GM18870 (cell line): ENCODE measurements around the gene PCBP3.

ENCODE experiments used
- ATAC-seq: cut with Tn5 transposase; IDR thresholded peaks from one replicate; pipeline ENCODE4 v1.9.1; 2021; ENCODE audit warnings: moderate library complexity; ENCODE audit not compliant: unreplicated experiment

Gene PCBP3

GRCh38 chr21:45918835-45919447 is 275.4 kb downstream of the PCBP3 start:
- ATAC-seq: no peak

DNA sequence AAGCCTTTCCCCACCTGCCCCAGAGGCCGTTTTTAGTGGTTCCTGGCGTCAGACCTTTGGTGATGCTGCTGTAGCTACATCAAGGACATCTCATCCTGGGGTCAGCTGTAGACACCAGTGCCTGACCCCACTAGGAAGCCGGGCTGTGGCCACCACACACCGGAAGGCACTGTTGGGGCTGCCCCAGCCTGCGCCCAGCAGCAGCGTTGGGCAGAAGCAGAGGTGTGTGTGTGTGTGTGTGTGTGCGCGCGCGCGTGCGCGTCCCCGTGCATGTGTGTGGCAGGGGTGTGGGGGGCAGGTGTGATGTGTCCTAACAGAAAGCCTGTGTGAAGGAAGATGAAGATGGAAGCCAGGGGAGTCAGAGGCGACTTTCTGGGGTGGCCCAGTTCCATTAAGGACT is 276.1 kb downstream of the PCBP3 start:
- no peak for ATAC-seq

DNA sequence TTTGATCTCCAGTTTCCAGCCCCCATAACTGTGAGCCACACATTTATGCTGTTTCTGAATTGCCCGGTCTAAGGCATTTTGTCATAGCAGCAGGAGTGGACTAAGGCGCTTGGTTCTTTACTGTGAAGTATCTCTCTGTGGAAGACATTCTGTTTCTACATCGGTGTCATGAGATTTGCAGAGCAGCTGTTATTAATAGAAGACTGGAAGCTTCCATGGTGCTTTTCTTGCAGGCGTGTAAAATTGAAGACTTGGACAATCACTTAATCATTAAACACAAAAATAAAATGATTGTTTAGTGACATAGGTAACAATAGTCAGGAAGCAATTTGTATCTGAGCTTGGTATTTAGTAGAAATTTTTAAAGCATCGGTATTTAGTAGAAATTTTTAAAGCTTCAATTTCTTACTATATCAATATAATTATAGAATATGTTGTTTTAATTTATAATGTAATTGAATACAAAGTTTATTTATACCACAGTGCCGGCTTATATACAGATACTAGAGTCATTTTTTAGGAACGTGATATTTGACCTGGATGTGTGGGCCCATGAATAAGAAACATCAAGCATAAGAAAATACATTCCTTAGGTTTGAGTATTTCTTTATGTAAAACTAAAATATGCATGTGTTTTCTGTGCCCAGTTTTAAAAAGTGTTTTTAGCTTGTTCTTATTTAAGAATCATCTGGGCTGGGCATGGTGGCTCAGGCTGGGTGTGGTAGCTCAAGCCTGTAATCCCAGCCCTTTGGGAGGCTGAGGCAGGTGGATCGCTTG is 277.5 kb downstream of the PCBP3 start:
- ATAC-seq: no peak

- no peak for ATAC-seq
These were observed 278.4 kb downstream of the PCBP3 start for GRCh38 chr21:45921917-45922316.

GRCh38 chr21:45922648-45923047 is 279.1 kb downstream of the PCBP3 start:
- ATAC-seq: no peak

- no peak for ATAC-seq
These were observed 279.6 kb downstream of the PCBP3 start for GRCh38 chr21:45923146-45923545.

DNA sequence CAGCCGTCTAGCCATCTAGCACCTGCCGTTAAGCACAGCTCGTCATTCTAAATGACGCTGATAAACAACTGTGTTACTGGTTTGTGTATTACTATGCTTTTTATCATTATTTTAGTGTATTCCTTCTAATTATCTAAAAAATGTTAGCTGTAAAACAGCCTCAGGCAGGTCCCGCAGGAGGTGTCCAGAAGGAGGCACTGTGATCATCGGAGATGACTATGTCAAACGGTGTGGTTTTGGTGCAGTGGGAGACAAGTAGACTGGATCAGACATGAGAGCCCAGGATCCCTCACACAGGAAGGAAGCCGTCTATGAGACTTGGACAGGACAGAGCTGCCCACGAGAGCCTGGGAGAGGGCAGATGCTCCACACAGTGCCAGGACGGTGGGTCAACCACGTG is 282.8 kb downstream of the PCBP3 start:
- ATAC-seq: no peak

DNA sequence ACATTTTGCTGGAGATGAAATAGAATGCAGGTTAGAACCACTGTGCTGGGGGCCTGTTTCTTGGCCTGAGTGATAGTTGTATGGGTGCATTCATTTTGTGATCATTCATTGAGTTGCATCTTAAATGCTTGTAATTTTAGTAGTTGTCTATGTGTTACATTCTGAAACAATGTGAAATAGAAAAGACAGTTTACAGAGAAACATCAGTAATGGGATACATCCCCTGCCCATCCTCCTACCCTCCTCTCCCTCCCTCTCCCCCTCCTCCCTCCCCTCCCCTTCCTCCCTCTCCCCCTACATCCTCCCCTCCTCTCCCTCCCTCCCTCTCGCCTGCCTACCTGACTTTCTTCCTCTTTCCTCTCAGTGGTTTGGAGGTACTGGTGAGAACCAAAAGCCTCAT is 283.5 kb downstream of the PCBP3 start:
- ATAC-seq: no peak

- ATAC-seq: no peak
These were observed 284.6 kb downstream of the PCBP3 start for GRCh38 chr21:45927851-45928850.

GRCh38 chr21:45929449-45929848 is 285.9 kb downstream of the PCBP3 start:
- ATAC-seq: no peak

GRCh38 chr21:45930231-45930760 is 286.8 kb downstream of the PCBP3 start:
- no peak for ATAC-seq

DNA sequence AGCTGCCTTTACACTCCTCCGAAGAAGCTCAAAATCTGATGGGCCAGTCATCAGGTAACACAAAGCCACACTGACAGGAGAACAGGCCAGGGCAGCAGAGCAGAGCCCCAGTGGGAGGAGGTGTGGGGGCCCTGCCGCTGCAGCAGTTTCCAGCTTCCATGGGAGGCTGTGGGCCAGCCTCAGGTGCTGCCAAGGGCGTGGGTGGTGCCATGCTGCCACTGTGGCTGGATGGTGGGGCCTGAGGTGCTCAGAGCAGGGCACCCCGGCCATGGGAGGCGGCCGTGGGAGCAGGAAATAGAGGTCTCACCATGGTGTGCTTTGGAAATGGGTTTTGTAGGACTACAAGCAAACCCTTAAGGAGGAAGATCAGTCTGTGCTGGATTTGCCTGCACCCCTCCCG is 287.3 kb downstream of the PCBP3 start:
- no peak for ATAC-seq

DNA sequence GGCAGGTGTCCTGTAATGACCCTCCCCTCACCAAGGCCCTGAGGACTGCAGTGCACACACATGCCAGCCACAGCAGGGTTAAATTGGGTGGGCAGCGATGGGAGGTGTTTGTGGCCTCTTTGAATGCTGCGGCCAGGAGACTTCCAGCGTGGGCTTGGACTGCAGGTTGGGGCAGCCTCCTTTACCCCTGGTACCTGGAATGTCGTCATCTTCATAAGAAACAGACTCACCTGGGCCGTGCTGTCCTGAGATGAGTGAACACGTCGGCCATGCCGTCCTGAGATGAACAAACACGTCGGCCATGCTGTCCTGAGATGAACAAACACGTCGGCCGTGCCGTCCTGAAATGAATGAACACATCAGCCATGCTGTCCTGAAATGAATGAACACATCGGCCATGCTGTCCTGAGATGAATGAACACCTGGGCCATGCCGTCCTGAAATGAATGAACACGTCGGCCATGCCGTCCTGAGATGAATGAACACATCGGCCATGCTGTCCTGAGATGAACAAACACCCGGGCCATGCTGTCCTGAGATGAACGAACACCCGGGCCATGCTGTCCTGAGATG is 288.0 kb downstream of the PCBP3 start:
- ATAC-seq: no peak

DNA sequence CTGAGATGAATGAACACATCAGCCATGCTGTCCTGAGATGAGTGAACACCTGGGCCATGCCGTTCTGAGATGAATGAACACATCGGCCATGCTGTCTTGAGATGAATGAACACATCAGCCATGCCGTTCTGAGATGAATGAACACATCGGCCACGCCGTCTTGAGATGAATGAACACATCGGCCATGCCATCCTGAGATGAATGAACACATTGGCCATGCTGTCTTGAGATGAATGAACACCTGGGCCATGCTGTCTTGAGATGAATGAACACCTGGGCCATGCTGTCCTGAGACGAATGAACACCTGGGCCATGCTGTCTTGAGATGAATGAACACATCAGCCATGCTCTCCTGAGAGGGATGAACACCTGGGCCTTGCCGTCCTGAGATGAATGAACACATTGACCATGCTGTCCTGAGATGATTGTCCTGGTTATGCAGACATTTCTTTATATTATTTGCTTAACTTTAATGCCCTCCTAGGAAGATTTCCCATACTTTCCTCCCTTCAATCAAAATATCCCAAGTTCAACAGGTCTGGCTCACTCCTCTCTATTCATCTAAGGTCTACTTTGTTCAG is 289.5 kb downstream of the PCBP3 start:
- ATAC-seq: no peak

DNA sequence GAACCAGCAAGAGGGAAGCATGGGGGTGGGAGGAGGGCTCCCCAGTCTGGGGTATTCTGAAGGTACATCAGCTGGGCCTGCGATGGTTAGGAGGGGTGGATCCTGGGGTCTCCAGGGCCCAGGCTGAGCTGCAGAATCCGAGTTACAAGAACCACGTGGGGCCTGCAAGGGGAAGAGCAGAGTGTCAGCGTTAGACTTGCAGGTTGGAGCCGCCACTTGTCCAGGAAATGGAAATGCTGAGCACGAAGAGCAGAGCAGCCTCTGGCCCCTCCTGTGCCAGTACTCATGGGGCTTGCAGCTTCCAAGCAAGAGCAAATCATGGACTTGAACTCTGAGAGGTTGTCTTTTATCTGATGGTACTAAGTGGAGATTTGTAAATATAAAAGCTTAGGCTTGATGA is 290.6 kb downstream of the PCBP3 start:
- ATAC-seq: no peak

- no peak for ATAC-seq
These were observed 291.0 kb downstream of the PCBP3 start for GRCh38 chr21:45934554-45934953.

- ATAC-seq: no peak
These were observed 292.1 kb downstream of the PCBP3 start for GRCh38 chr21:45935628-45936027.

GRCh38 chr21:45937721-45938452 is 294.4 kb downstream of the PCBP3 start:
- ATAC-seq: no peak

- no peak for ATAC-seq
These were observed 294.9 kb downstream of the PCBP3 start for GRCh38 chr21:45938453-45938755.
